GM18867 (cell line): ENCODE results near the gene SMNDC1.
"Not testable (repeated sequence)": the region's sequence is repeated elsewhere in the genome, so short reads cannot be mapped to it uniquely, and the experiment has no call there.

Experiments
- ATAC-seq: cut with Tn5 transposase; IDR thresholded peaks from one replicate; pipeline ENCODE4 v1.9.1; 2021; ENCODE audit warnings: mild to moderate bottlenecking, moderate library complexity; ENCODE audit not compliant: unreplicated experiment

The SMNDC1 gene

GRCh38 chr10:110285501-110285900 is 19.2 kb downstream of the SMNDC1 start:
- ATAC-seq, result no peak

DNA sequence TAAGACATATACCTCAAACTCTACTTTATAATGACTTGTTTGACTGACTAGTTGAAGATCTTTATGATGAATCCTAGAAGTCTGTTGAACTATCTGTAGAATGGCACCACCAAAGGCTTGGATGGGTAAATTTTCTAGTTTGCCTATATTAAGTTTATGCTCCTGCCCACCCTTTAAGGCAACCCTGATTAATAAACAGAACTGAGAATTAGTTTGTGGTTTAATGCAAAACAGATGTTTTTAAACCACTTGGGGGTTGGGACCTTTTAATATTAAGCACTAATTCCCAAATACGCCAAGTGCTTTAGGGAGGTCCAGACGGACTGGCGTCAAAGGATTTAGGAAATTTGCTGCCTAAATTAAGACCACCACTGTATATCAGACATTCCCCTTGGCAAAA is 20.5 kb downstream of the SMNDC1 start:
- ATAC-seq, result no peak

DNA sequence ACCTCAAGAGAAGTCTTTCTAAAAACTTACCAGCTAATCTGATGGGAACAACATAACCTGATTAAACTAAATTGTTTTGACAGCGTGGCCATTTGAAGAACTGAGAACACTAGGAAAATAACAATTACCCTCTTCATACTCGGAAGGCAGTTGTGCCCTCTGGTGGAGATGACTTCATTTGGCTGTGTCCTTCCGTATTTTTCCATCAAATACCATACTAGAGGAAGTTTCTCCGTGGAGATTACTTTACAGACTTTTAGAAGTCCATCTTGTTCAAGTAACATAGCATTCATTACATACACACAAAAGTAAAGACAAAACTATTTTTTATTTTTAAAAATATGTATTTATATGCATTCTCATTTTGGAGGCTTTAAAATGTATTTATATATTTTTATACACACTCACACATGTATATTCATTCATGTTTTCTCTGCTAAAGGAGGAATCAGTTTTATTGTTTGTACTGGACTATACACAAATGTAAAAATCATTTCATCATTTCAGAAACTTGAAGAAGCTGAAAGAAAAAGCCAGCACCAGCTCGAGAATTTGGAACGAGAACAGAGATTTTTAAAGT is 25.2 kb downstream of the SMNDC1 start:
- no peak for ATAC-seq

DNA sequence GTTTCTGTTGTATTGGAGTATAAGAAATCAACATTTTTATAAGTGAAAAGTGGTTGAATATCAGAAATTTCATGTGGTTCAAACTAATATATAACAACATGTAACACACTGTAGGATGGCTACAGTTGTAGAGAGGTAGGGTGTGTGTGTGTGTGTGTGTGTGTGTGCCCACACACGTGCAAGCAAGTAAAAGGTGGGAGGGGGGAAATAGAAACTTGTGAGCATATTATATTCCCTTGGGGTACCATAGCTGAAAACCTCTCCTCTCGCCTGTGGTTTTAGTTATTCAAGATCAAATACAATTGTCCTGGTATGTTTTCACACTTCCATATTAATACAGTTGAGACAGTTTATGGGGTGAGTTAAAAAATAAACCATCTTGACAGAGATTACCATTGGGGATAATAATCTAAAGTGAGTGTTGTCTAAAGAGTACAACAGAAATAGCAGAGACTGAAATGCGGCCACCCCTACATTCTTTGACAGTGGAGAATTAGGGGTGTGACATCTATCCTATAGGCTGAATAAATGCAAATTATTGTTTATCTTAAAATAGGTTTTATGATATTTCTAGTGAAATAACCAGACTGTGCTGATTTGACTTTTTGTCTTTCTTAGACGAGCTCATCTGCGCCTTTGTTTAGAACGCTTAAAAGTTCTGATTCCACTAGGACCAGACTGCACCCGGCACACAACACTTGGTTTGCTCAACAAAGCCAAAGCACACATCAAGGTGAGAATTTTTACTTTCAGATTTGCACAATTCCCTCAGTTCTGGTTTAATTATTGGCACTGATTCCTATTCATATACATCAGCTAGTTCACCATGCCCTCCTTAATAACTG is 25.9 kb downstream of the SMNDC1 start:
- ATAC-seq, result no peak

- ATAC-seq, result no peak
Measured at GRCh38 chr10:110277591-110277990, 27.1 kb downstream of the SMNDC1 start.

DNA sequence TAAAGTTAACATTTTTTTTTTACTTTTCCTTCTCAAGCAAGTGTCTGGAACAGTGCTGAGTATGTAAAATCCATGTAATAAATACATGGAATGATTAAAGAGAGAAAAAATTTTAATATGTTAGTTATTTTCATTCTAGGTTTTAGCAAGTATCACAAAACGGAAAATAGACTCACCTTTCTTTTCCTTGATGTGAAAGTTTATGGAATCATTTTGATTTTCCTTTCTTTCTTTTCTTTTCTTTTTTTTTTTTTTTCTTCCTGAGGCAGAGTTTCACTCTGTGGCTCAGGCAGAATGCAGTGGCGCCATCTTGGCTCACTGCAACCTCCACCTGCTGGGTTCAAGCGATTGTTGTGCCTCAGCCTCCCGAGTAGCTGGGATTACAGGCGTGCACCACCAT is 28.1 kb downstream of the SMNDC1 start:
- no peak for ATAC-seq

DNA sequence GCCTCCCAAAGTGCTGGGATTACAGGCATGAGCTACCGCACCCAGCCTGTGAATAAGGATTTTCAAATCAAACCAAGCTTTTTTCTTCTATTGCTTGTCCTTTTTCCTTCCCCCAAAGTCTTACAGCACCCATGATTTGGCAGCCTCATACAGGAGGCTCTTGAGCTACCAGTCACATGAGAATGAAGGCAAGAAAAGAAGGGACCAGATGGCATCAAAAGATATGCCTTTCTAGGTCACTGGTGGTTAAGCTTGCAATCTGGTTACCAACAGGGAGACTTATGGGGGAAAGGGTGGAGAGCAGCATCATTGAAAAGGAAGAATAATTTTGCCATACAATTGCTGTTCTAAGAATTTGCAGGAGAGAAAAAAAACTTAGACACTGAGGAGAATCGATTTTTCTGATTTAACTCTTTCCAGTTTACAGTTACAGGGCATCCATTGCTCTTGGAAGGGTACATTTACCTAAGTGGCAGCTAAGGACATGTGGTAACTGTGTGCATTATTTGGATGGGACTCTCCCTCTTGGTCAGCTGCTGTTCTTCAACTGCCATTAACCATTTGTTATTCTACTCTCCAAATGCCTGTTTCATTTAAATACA is 29.5 kb downstream of the SMNDC1 start:
- no peak for ATAC-seq

- ATAC-seq, result no peak
Measured at GRCh38 chr10:110274647-110275046, 30.1 kb downstream of the SMNDC1 start.

DNA sequence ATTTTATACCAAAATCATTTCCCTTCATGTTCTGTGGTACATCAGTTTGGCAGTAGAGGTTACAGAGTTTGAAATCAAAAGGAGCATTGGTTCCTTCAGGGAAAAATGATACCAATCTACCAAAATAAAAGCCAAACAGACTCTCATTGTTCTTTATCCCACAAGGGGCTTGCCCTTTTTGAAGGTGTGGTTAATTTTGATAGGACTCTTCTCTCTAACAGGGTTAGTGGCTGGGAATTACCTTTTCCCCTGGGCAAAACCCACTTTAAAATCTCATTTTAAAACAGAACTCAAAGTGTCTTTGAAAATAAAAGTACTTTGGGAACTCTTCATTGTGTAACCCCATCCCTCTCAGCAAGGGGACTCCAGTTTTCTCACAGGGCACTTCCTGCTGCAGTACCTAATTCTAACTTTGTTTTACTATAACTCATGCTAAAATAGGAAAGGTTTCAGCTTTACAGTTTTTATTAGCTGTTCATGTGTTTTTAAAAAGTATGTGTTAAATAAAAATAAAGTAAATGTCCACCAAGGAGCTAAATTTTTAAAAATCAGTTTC is 30.6 kb downstream of the SMNDC1 start:
- ATAC-seq, result no peak

DNA sequence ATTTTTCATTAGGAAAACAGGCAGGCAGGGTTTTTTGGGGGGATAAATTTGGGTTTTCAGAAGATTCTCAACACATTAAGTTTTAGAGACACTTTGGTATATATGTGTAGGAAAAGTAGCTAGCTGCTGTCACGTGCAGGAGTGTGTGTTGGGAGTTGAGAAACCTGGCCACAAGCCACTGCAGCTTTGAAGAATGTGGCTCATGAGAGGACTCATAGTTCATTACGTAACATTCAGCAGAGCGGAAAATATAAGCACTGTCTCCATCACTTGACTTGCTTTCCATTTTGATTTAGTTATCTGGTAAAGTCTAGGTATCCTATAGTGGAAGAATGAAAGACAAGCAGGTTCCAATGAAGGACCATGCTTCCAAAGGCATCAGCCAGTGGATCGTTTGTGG is 31.2 kb downstream of the SMNDC1 start:
- peak; percentile 29 for ATAC-seq

DNA sequence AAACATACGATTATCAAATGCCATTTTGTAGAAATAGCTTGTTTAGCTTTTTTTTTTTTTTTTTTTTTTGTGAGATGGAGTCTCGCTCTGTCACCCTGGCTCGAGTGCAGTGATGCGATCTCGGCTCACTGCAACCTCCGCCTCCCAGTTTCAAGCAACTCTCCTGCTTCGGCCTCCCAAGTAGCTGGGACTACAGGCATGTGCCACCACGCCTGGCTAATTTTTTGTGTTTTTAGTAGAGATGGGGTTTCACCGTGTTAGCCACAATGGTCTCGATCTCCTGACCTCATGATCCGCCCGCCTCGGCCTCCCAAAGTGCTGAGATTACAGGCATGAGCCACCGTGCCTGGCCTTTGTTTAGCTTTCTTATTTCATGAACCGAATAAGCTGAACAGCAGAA is 31.7 kb downstream of the SMNDC1 start:
- ATAC-seq, result not testable (repeated sequence)

- ATAC-seq, result peak; percentile 85
Measured at GRCh38 chr10:110269374-110270318, 35.1 kb downstream of the SMNDC1 start.

DNA sequence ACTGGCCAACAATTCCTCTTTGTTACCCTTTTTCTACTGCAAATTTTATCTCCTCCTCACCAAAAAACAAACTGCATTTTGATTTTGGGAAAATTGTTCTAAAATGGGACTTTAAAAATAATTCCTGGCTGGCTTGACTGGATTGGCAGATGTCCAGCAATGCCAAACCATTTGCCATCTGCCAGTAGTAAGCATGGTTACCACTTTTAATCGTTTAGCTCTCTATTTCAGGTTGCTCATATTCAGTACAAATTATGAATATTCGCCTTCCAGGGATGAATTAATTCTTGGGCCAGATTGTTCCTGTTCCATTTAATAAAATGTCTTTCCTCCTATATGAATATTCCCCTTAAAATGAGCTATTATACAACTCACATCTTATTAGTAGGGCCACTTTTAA is 35.7 kb downstream of the SMNDC1 start:
- no peak for ATAC-seq

DNA sequence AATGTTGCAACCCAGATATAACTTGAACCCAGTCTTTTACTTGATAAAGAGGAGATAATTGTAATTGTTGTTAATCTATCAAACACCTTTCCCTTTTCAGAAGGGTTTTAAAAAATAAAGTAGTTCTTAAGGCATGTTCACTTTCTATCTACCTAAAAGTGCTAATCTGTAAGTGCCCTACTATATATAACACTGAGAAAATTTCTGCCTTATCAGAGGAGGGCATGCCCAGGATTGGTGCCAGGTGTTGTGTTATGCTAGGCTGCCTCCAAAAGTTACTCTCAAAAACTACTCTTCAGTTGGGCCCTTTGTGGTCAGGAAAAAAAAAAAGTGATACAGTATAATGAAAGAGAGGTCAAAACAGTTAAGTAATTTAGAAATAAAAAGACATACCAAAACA is 36.3 kb downstream of the SMNDC1 start:
- ATAC-seq, result peak; percentile 66

GRCh38 chr10:110267276-110267675 is 37.4 kb downstream of the SMNDC1 start:
- ATAC-seq, result no peak

DNA sequence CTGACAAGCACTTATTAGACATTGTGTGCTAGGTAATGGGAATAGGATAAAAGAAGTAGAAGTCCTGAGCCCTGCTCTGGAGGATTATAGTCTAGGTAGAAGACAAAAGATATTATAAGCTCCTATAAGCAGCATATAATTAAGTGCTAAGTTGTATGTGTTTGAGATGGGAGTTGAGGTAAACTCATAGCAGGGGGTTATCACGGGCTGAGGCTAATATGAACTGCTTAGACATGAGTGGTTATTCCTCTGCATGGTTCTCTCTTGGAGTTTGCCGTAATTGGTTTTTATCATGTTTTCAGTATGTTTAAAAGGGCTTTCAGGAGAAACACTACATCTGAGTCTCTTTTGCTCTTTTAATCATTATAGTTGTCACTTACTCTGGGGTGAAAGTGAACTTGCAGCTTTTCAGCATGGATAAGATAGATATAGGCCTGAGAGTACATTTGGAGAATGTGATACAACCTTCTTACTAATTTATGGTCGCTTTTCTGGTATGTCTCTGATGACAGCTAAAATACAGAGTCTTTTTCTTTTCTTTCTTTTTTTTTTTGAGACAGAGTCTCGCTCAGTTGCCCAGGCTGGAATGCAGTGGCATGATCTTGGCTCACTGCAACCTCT is 39.0 kb downstream of the SMNDC1 start:
- no peak for ATAC-seq

GRCh38 chr10:110263164-110263563 is 41.6 kb downstream of the SMNDC1 start:
- ATAC-seq, result no peak

DNA sequence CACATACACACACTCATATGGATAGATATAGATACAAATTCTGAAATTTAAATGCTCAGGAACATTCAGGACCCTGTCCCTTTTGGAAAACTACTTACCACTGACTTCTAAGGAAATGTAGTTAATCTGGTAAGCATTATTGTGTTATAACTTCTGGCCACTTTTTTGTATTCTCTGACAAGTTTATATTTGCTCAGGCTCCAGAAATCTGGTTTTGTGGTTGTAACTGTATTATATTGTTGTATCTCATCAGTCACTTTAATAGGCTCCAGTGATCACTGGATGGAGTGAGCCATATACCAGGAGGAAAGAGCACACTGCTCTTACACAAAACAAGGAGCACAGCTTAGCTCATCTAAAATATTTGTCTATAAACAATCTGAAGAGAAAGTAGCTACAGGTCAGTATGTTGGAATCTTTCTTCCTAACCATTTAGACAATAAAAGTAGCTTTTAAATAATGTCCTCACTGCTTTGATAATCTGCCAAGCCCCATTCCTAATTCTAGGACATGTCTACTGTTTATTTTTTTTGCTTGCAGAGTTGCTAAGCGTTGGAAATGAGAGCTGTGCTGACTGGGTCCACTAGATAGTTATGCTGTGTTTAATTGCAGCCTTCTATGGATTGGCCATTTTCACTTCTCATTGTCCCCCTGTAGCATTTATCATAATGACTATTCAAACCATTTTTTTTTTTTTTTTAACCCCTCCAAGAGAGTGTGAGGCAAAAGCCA is 43.8 kb downstream of the SMNDC1 start:
- ATAC-seq, result no peak

DNA sequence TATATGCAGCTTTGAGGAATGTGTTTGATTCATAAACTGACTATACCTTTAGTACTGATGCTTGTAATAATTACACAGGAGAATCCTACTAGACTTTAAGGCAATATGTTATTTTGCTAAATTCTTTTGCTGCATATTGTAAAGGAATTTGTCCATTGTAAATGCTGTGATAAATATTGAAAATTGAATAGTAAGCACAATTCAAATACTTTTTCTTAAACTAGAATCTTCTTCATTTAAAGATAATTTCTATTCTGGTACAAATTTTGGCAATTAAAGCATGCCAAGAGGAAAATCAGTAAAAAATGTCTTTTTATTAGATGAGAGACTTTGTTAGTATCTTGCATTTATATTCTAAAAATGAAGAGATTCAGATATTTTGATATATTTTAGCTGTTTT is 45.4 kb downstream of the SMNDC1 start:
- no peak for ATAC-seq

GRCh38 chr10:110258542-110258941 is 46.2 kb downstream of the SMNDC1 start:
- ATAC-seq, result no peak
